Measurements from ENCODE around the gene POU3F1.

Gene POU3F1

DNA sequence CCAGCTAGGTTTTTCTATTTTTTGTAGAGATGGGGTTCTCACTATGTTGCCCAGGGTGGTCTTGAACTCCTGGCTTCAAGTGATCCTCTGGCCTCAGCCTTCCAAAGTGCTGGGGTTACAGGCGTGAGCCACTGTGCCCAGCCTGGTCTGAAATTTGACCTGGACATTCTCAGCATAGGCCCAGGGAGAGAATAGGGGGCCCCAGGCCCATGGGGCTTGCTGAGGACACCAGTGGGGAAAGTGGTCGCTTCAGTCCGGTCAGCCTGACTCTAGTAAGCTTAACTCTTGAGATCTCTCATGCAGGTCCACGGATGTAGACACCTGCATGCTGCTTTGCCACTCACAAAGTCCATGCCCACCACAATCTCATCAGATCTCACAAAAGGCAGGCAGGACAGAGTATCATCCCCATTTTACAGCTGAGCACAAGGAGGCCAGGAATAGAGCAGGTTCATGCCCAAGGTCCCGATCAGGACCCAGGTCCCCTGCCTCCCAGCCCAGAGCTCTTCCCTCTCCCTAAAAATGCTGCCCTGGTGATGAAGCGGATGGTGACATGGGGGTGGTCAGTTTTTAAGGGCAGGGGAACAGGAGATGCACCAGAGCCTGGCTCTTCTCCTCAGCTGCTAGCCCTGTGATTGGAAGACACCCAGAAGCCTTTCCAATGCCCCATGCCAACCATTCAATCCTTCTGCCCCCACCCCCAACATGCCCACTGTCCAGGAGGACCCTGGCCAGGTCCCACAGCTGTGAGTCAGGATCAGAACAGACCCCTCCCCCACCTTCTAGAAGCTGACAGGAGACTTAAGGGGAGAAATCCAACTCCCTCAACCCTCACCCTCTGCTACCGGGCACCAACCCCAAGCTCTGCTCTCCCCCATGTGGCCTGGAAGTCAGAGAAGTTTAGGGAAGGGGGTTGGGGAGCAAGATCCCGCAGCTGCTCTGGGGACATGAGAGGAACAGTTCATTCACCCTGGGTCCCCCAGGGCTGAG is 43.0 kb downstream of the POU3F1 start:
- DNase-seq: no peak

- DNase-seq: peak; percentile 18
Measured at GRCh38 chr1:38000529-38001455, 45.8 kb downstream of the POU3F1 start.

DNA sequence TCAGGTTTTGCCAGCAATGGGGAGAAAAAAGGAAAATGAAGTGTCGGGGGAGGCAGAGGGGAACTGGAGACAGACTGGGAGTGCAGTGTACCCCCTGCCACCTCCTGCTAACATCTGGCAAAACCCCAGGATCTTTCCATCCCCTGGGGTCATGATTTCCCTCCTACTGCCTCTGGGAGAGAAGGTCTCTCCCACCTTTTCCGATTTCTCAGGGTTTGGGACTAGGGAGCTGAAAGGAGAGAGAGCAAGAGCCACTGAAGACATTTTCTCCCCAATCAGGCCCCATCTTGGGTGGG is 46.4 kb downstream of the POU3F1 start:
- no peak for DNase-seq

GRCh38 chr1:37999430-38000232 is 47.0 kb downstream of the POU3F1 start:
- peak; percentile 79 for DNase-seq

- DNase-seq: no peak
Measured at GRCh38 chr1:37998913-37999429, 47.6 kb downstream of the POU3F1 start.

DNA sequence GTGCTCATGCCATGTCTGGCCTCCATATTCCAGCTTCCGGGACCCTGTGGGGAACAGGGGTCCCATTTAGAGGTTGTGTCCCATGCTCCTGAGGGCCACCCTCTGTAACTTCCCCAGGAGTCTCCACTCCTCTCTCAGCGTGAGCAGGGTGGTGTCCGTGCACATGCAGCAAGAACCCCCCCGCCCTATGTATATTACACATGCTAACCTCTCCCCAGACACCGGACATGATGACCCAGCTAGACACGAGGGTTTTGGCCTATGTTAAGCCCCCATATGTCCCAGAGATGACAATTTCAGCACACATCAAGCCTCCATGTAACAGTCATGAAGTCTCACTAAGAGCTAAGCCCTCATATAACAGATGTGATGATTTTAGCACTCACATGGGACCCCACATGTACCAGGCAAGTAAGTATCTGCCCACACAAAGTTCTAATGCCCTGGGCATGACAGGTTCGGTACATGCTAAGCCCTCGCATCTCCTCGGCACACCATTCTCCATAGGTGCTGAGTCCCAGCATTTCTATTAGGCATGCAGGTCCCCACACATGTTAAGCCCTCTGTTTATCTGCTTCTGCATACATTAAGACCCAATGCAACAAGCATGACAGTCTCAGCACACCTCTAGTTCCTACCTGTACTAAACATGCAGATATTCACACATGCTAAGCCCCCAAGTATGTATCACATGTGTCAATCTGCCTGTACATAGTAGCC is 48.3 kb downstream of the POU3F1 start:
- DNase-seq: no peak

DNA sequence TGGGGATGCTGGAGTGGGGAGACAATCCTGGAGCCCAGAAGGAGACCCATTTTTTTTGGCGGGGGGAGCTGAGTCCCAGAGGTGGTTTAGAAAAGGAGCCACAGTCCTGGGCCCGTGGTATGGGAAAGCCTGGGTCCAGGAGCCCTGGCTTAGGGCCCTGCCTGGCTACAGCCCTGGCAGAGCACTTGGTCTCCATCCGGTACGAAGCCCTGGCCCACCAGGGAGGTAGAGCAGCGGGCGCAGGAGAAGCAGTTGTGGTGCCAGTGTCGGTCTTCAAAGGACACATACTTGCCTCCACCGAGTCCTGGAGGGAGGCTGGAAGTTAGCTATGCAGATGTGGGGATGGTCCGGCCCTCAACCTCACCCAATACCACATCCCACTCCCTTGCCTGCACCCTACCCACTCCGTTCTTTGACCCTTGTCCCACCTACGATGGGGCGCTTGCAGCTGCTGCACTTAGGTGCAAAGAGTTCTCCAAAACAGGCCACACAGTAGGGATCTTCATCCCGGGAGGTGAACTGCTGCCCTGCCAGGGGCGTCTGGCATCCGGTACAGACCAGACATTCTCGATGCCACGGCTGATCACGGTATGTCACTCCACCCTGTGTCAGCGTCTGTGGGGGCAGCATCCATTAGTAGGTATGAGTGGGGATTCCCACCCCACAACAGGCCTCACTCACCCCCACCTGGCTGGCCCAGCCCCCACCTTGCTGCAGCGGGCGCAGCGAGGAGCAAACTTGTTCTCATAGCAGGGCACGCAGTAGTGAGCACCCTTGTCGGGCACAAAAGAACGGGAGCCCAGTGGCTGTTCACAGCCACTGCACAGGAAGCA is 49.1 kb downstream of the POU3F1 start:
- no peak for DNase-seq

DNA sequence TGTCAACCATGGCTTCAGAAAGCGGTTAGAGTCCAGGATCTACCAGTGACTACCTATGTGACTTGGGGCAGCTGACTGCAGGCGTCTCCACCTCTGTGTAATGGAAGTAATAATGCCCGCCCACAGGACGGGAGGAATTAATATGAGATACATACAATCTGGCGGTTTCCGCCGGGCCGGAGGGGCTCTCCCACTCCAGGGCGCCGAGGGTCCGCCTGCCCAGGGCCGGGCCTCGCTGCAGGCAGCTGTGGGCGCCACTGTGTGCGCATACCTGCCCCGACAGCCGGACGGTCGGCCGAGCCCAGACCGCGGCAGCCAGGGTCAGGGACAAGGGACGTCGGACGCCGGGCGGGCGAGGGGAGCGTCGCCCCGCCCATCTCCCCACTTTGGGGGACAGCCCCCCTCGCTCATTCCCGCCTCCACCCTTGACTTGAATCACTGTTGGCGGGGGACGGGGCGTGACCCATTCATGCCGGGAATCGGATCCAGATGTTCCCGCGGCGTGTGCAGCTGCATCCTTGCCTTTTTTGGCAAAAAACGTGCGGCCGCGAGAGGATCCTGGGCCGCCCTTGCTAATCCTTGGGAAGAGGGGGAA is 50.7 kb downstream of the POU3F1 start:
- DNase-seq: no peak

GRCh38 chr1:37994886-37995566 is 51.6 kb downstream of the POU3F1 start:
- DNase-seq: peak; percentile 33

Data from MV-4-11 (cell line).